ENCODE results near the gene CACNA2D4.

CACNA2D4 gene

GRCh38 chr12:1865284-1865866, 53.1 kb downstream of the CACNA2D4 start:
- FAIRE-seq (no peak), DNase-seq (ENCODE audit: insufficient read length, low spot score) (no peak)
- TF ChIP-seq CTCF (IDR thresholded peaks at IDR 0.05; ENCODE audit: insufficient read depth, missing control alignments) = no peak

GRCh38 chr12:1864867-1865266, 53.6 kb downstream of the CACNA2D4 start:
- DNase-seq (ENCODE audit: insufficient read length, low spot score) (no peak), FAIRE-seq (no peak)
- no peak for TF ChIP-seq CTCF (IDR thresholded peaks at IDR 0.05; ENCODE audit: insufficient read depth, missing control alignments)

- TF ChIP-seq CTCF (IDR thresholded peaks at IDR 0.05; ENCODE audit: insufficient read depth, missing control alignments) = no peak
- DNase-seq (ENCODE audit: insufficient read length, low spot score) (no peak), FAIRE-seq (no peak)
Observed at GRCh38 chr12:1864456-1864855, 54.0 kb downstream of the CACNA2D4 start.

- DNase-seq (ENCODE audit: insufficient read length, low spot score) (no peak), FAIRE-seq (no peak)
- no peak for TF ChIP-seq CTCF (IDR thresholded peaks at IDR 0.05; ENCODE audit: insufficient read depth, missing control alignments)
Observed at GRCh38 chr12:1863823-1864222, 54.6 kb downstream of the CACNA2D4 start.

- FAIRE-seq (no peak), DNase-seq (ENCODE audit: insufficient read length, low spot score) (no peak)
- no peak for TF ChIP-seq CTCF (IDR thresholded peaks at IDR 0.05; ENCODE audit: insufficient read depth, missing control alignments)
Observed at GRCh38 chr12:1862973-1863372, 55.5 kb downstream of the CACNA2D4 start.

- no peak for TF ChIP-seq CTCF (IDR thresholded peaks at IDR 0.05; ENCODE audit: insufficient read depth, missing control alignments)
- FAIRE-seq (no peak), DNase-seq (ENCODE audit: insufficient read length, low spot score) (no peak)
Observed at GRCh38 chr12:1859643-1860042, 58.8 kb downstream of the CACNA2D4 start.

GRCh38 chr12:1858456-1858855, 60.0 kb downstream of the CACNA2D4 start:
- DNase-seq (ENCODE audit: insufficient read length, low spot score) = no peak
- no peak for TF ChIP-seq CTCF (IDR thresholded peaks at IDR 0.05; ENCODE audit: insufficient read depth, missing control alignments)
- FAIRE-seq = no peak
